Mesothelial cell of epicardium (in vitro differentiated cells): ENCODE results near the gene TDO2. TPM values are rescaled to one million over a fixed set of nuclear protein-coding genes. Genes with fewer than 3 reads are reported as not detected.

Source experiments
- DNase-seq, 2 experiments: peaks; one replicate each; pipeline ENCODE4 v3.0.0; 2021; ENCODE audit warnings: low spot score in 2 of 2; ENCODE audit not compliant: unreplicated experiment in 2 of 2
- H3K27ac Mint-ChIP-seq: 2 replicates; pipeline ENCODE4 v1.8.0; 2021; ENCODE audit warnings: mixed read lengths
- H3K27me3 Mint-ChIP-seq: 2 replicates; pipeline ENCODE4 v1.8.0; 2021; ENCODE audit warnings: low read depth, mixed read lengths
- H3K36me3 Mint-ChIP-seq: 2 replicates; pipeline ENCODE4 v1.8.0; 2021; ENCODE audit warnings: mixed read lengths
- H3K4me1 Mint-ChIP-seq: 2 replicates; pipeline ENCODE4 v1.8.0; 2021; ENCODE audit warnings: mixed read lengths
- H3K4me3 Mint-ChIP-seq: 2 replicates; pipeline ENCODE4 v1.8.0; 2021; ENCODE audit warnings: mild to moderate bottlenecking, moderate library complexity, mixed read lengths
- H3K9me3 Mint-ChIP-seq: 2 replicates; pipeline ENCODE4 v1.8.0; 2021; ENCODE audit warnings: mixed read lengths
- total RNA-seq: library from RNA; stranded (reverse); gene quantifications from 3 replicates; pipeline ENCODE4 v1.2.1, GENCODE V29; 2021
- TF ChIP-seq, protein P1 (sequence below): fragments of 200-600 bp; sonication (generic); IDR thresholded peaks from one replicate; pipeline ENCODE4 v1.5.0; 2021; ENCODE audit warnings: antibody characterized with exemption; ENCODE audit not compliant: unreplicated experiment

TDO2 gene
- total RNA-seq, 1 donor from 2014 or later = 5.8 TPM

- Mint-ChIP-seq H3K36me3 (no peaks in the 10 kb centered on the region), H3K27me3 (no peaks in the 10 kb centered on the region), H3K27ac (no peak overlapping the region), H3K4me1 (no peaks in the 10 kb centered on the region), H3K4me3 (no peak overlapping the region), H3K9me3 (peaks cover 34% of the 10 kb centered on the region)
- no peak for DNase-seq
- TF ChIP-seq, protein P1, sequence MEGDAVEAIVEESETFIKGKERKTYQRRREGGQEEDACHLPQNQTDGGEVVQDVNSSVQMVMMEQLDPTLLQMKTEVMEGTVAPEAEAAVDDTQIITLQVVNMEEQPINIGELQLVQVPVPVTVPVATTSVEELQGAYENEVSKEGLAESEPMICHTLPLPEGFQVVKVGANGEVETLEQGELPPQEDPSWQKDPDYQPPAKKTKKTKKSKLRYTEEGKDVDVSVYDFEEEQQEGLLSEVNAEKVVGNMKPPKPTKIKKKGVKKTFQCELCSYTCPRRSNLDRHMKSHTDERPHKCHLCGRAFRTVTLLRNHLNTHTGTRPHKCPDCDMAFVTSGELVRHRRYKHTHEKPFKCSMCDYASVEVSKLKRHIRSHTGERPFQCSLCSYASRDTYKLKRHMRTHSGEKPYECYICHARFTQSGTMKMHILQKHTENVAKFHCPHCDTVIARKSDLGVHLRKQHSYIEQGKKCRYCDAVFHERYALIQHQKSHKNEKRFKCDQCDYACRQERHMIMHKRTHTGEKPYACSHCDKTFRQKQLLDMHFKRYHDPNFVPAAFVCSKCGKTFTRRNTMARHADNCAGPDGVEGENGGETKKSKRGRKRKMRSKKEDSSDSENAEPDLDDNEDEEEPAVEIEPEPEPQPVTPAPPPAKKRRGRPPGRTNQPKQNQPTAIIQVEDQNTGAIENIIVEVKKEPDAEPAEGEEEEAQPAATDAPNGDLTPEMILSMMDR = no peak
Observed at GRCh38 chr4:155877971-155878370, 25.5 kb upstream of the TDO2 start.

- Mint-ChIP-seq H3K4me1 (no peaks in the 10 kb centered on the region), H3K27me3 (no peaks in the 10 kb centered on the region), H3K36me3 (peaks cover 2% of the 10 kb centered on the region), H3K9me3 (peaks cover 37% of the 10 kb centered on the region), H3K4me3 (no peak overlapping the region), H3K27ac (no peak overlapping the region)
- DNase-seq = no peak
- TF ChIP-seq, protein P1 = no peak
Observed at GRCh38 chr4:155878611-155879010, 24.9 kb upstream of the TDO2 start.

DNA sequence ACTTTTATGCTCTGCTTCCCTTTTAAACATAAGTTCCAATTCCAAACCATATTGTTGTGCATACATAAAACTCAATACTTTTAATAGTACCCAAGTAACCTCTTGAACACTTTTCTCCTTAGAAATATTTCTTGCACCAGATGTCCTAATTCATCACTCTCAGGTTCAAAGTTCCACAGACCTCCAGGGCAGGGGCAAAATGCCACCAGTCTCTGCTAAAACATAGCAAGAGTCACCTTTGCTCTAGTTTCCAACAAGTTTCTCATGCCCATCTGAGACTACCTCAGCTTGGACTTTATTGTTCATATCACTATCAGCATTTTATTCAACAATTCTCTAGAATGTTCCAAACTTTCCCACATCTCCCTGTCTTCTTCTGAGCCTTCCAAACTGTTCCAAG, 23.7 kb upstream of the TDO2 start:
- Mint-ChIP-seq H3K4me3 (no peak overlapping the region), H3K9me3 (peaks cover 39% of the 10 kb centered on the region), H3K27me3 (no peaks in the 10 kb centered on the region), H3K36me3 (peaks cover 2% of the 10 kb centered on the region), H3K4me1 (no peaks in the 10 kb centered on the region), H3K27ac (no peak overlapping the region)
- no peak for DNase-seq
- TF ChIP-seq, protein P1 = no peak

DNA sequence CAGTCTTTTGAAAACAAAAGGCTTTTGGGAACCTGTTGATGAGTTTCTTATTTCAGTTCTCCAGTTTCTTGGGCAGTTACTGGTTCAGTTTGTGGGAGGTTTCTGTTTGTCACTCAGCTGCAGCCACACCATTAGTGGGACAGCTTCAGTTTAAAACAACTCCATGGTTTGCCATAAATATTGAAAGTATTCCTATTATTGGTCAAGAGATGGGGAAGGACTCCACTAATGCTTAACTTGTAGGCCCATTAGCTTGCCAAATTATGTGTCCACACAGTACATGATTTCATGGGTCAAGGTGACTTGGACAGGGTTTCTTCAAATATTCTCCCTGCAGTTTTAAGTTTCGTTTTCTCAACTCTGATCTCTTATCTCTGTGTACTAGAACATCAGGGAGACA, 21.9 kb upstream of the TDO2 start:
- no peaks in the 10 kb centered on the region for H3K27me3 Mint-ChIP-seq
- H3K4me3 Mint-ChIP-seq = no peak overlapping the region
- H3K9me3 Mint-ChIP-seq = peaks cover 29% of the 10 kb centered on the region

DNA sequence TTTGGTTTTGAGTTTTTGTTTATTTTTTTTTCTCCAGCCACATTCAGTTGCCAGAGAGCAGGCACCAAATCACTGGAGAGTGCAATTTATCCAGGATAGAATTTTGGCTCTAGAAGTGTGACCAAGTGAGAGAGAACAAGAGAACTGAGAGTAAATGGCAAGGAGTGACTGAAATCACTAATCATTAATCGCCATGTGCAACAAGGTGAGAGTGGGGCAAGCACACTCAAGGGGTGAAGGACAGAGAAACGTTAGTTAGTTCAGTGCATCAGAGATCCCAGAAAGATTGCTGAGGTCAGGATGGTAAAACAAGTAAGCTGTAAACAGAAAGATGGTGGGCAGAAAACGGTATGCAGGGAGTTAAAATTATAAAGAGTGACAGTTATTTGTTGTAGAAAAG, 19.6 kb upstream of the TDO2 start:
- Mint-ChIP-seq H3K36me3 (peaks cover 2% of the 10 kb centered on the region), H3K4me3 (no peak overlapping the region), H3K27me3 (no peaks in the 10 kb centered on the region), H3K4me1 (peaks cover under 1% of the 10 kb centered on the region), H3K27ac (no peak overlapping the region), H3K9me3 (peaks cover 23% of the 10 kb centered on the region)
- no peak for DNase-seq
- TF ChIP-seq, protein P1 = no peak

More for the DNA sequence above, 21.9 kb upstream of the TDO2 start:
- H3K27ac Mint-ChIP-seq = no peak overlapping the region
- TF ChIP-seq, protein P1 = no peak
- no peak for DNase-seq
- H3K4me1 Mint-ChIP-seq = no peaks in the 10 kb centered on the region
- H3K36me3 Mint-ChIP-seq = peaks cover 2% of the 10 kb centered on the region

GRCh38 chr4:155885666-155886065, 17.8 kb upstream of the TDO2 start:
- DNase-seq = no peak
- H3K36me3 Mint-ChIP-seq = peaks cover 2% of the 10 kb centered on the region
- peaks cover 18% of the 10 kb centered on the region for H3K9me3 Mint-ChIP-seq
- peaks cover 6% of the 10 kb centered on the region for H3K4me1 Mint-ChIP-seq
- TF ChIP-seq, protein P1 = no peak
- no peak overlapping the region for H3K4me3 Mint-ChIP-seq
- H3K27me3 Mint-ChIP-seq = no peaks in the 10 kb centered on the region
- H3K27ac Mint-ChIP-seq = no peak overlapping the region
